GM18519 (cell line): ENCODE data around the gene SOX12.
A peak's percentile ranks its signal among the peaks of the same experiment; 100 is the strongest.

Source experiments
- ATAC-seq: cut with Tn5 transposase; IDR thresholded peaks from one replicate; pipeline ENCODE4 v1.9.1; 2021; ENCODE audit warnings: mild to moderate bottlenecking, moderate library complexity; ENCODE audit not compliant: unreplicated experiment, low FRiP score

The SOX12 gene

DNA sequence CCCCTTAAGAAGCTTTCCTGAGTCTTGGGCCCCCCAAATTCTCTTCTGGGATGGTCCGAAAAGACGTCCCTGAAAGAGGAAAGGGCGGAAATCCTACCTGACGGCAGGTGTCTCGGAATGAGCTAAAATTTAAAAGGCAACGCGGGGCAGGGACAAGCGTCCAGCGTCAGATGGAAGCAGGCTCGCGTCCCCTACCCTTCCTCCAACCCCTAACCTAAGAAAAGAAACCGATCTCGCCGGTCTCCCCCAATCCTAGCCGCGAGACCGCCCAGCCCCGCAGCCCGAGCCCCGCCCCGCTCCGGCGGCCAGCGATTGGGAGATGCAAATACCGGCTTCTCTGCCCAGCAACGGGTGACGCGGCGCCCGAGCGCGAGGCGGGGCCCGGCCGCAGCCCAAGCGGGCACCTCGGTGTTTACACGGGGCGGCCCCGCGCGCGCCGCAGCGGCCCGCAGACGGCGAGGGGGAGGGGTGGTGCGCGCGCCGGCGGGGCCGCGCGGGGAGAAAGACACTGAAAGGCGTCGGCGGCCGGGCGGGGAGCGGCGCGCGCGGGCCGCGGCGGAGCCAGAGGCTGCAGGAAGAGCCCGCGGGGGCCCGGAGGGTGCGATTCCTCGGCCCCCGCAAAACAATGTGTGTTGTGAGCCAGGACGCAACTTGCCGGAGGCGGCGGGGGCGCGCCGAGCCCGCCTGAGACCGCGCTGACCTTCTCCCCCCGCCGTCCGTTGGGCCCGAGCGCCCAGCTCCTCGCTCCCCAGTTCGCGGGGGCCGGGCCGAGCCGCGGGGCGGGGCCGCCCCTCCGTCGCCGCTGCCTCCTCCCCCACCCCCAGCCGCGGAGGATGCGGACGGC is at the start of gene SOX12:
TSS of gene SOX12 (plus strand) at position 508 of the 844 bp plus-strand sequence. CDS start 373 bp downstream, outside the sequence.
- ATAC-seq: peak; percentile 59

DNA sequence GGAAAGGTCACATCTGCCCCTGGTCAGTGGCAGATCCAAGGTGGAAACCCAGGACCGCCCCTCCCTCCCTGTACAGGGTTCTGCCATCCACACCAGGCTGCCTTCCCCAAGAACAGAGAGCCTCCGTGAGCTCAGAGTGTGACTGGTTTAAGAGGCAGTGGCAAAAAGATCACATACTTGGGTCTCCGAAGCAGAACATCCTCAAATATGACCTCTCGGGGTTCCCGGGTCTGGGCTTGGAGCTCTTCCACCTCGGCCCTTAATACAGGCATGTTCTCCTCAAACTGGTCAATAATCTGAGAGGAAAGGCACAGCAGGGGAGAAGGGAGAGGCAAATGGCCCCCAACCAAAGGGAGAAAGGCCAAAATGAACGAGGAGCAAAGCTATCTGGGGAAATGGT is 49.6 kb upstream of the SOX12 start:
- no peak for ATAC-seq

DNA sequence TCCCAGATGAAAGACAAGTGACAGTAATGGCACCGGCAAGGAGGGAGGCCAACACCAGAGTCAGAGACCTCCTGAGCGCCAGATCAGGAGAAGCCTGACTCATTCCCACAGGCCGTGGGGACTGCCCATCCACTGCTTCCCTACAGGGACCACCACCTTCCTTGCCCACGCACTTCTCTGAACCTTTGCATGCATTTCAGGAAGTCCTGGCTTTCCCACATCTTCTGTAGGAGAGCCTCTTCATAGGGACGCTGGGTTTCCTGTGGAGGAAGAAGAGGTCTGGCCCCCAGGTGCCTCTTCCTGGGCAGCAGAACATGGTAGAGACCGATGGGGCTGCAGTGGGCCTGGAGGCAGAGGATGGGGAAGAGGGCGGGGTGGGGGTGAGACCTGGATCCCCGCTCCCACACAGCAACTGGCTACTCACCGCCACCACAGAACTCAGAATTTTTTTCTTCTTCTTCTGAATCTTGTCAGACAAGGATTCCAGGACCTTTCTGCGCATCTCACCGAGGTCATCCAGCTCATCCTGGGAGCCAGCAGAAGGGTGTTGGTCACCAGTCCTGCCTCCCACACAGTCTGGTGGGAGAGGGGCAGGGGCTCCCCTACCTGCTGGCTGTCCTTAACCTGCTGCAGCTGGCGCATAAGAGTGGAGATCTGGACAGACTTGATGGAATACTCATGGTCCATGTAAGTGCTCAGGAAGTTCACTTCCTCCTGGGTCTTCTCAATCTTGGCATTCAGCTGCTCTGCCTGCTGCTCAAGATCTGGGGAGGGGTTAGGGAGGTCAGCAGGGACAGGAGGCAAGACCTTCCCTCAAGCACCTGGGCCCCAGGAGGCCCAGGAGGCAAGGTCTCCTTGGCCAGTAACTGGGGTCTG is 48.5 kb upstream of the SOX12 start:
- ATAC-seq: no peak

DNA sequence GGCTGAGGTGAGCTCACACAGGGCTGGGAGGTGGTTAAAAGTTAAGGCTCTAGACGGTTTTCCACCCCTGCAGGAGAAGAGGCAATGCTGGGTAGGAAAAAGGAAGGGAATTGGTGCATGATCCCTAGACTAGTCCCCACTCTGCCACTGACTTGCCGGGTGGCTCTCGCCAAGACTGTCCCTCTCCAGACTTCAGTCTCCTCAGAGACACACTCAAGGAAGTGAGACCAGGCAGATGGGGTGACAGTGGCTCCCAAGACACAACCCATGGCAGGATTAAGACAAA is 47.9 kb upstream of the SOX12 start:
- ATAC-seq: no peak

DNA sequence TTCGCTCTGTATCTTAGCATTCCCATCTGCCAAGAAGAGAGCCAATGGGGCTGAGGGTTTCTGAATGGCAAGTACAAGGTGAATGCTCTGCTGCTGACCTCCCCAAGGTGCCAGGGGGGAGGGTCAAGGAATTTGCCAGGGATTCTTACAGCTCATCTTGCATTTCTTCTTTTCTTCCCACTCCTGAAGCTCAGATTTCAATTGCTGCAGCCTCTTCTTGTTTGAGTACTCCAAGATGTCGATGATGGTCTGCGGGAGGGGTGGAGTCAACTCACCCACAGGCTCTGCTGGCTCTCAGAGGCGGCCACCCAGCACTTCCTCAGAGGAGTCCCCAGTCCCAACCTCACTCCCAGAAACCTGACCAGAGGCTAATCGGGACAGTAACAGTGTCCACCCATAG is 47.2 kb upstream of the SOX12 start:
- ATAC-seq: no peak

DNA sequence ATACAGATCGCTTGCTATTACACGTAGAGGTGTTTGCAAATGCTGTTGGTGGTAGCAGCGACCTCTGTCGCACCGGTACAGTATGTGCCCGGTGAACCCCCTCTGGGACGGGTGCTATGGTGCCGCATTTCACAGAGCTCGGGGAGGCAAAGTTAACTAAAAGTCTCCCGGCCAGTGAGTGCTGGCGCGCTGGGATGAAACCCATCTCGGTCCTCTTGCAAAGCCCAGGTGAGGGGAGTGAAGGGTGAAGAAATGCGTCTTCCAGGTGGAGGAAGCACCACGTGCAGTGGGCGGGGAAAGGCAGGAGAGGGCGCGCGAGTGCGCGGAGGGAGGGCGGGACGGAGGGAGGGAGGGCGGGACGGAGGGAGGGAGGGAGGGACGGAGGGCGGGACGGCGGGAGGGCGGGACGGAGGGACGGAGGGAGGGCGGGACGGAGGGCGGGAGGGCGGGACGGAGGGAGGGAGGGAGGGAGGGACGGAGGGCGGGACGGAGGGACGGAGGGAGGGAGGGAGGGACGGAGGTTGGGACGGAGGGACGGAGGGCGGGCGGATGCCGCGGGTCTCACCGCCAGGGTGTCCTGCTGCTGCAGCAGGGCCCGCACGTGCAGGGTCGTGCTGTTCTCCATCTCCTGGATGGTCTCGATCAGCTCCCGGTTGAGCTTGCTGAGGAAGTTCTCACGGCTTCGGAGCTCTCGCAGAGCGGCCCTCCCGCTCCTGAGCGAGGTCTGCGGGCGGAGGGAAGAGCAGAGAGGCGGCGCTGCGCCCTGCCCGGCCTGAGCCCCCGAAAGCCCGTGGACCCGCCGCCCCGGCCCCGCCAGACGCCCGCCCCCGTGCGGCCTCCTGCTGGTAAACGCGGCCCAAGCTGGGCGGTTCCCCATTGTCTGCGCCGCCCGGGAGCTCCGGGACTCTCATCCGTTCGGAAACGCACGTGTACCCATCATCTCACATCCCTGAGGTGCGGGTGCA is 46.5 kb upstream of the SOX12 start:
- ATAC-seq: no peak

DNA sequence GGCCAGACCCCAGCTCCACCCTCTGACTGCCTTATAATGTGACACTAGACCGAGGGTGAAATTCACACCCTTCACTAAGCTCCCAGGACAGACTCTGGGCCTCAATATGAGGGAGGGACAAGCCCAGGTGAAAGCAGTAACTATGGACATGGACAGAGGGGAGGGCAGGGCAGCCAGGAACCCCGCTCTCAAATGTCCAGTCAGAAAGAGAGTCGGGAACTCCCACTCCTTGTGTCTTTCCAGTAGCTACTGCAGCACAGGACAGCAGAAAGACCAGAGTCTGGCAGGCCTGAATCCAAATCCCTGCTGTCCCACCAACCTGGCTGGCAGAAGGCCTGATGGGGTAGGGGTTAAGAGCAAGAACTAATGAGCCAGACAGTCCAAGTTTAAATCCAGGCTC is 41.2 kb upstream of the SOX12 start:
- no peak for ATAC-seq

DNA sequence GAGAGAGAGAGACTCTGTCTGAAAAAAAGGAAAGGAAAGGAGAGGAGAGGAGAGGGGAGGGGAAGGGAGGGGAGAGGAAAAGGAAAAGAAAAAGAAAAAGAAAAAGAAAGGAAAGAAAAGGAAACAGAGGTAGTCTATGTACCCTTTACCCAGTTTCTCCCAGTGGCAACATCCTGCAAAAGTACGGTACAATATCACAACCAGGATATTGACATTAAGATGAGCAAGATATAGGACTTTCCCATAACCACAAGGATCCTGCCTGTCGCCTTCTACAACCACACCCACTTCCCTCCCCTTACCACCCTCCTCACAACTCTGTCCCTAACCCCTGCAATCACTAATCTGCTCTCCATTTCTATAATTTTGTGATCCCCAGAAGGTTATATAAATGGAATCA is 38.8 kb upstream of the SOX12 start:
- no peak for ATAC-seq

DNA sequence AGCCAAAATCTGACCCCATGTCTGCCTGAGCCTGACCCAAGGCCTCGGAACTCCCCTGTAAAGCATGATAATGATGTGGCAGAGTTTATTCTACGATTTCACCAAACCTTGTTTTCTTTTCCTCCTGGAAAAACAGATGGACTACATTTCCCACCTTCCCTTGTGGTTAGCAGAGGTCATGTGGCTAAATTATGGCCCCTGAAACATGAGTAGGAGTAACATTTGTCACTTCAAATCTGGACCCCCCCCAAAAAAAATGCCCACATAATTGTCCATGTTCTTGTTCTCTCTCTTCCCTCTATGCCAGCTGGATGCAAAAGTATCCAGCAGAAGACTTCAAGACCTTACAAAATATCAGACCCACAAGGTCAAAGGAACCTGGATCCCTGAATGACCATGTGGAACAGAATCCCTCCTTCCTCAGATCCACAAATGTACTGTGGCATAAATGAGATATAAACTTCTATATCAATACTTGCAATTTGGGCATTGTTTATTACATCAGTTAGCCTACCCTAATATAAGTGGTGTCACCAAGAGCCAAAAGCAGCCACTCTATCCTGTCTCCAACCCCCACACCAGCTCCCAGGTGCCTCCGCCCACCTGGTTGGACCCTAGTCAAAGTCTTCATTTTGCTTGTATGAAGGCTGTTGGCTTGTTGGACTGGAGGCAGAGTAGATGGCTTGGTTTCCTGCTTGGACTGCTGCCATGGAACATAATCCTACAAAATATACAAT is 36.2 kb upstream of the SOX12 start:
- no peak for ATAC-seq

DNA sequence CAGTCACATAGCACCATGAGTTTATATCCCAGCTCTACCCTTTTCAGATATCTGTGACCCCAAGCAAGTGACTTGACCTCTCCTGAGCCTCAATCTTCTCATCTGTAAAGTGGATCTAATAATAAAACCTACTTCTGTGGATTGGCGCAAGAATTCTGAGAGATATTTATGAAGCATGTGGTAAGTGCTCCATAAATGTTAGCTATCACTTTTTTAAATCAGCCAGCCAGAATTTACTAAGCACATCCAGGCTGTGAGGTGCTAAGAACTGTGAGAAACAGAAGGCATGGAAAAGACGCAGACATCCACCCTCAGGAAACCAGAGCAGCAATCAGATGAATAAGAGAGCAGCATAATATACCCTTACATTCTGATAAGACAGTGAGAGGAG is 35.7 kb upstream of the SOX12 start:
- no peak for ATAC-seq

DNA sequence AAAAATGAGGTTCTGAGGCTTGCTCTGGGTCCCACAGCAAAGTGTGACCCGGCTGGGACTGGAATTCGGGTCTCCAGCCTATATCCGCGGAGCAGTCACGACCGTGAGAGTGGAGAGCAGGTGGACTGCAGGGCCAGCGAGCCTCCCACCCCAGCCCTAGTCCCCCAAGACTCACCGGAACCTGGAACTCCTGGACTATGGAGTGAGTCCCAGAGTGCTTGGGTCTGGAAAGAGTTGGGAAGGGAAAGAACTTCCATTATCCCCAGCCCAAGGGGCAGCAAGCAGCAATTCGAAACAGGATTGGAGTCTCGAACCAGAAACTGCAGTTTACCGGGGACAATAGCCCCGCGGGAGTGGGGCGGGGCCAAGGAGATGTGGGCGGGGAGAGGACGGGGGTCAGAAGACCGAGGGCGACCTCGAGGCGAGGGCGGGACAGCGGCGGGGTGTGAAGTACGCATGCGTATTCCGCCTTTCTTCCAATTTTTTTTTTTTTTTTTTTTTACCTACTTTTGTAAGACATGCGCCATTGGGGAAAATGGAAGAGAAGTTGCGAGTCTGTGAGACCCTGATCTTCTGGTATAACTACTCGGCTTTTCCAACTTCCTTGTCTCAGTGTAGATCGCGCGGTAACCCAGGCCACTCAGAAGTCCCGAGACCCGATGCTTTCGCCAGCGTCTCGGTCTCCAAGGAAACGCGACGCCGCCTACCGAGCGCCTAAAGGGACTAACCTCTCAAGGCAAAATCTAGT is 35.1 kb upstream of the SOX12 start, which contains the start of gene C20orf96:
TSS of gene C20orf96 (minus strand) at position 667 of the 748 bp plus-strand sequence. CDS start at position 527, 140 bp downstream.
- ATAC-seq: peak; percentile 63

DNA sequence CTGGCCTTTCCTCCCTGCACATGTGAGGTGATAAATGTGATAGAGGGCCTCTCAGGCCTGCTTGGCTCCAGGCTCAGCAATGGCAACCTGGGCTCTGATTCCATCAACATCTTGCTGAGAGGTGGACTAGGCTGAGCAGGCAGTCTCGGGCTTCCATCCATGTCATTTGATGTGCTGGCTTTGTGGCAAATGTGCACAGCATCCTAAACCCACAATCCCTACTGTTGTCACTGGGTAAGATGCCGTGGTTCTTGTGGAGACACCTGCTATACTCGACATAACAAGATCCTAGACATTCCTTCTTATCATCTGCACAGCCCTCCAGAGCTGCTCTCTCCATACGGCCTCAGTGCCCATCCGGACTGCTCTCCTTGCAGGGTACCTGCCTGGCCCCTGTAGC is 30.8 kb upstream of the SOX12 start:
- ATAC-seq: no peak

DNA sequence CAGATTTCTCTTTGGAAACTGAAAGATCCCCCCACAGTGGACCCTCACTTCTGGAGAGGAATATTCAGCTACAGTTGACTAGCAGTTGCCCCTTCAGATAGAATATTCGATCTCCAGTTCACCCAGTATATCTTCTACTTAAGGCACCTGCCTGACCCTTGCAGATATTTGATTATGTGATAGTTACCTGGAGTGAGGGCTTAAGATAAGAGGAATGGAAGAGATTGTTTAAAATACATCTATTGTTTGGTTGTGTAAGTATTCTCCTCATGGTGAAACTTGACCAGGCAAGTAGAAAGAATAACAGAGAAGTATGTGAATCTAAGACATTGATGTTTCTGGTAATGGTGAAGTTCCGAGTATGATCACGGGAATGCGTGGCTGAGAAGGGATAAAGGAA is 29.5 kb upstream of the SOX12 start:
- ATAC-seq: no peak

DNA sequence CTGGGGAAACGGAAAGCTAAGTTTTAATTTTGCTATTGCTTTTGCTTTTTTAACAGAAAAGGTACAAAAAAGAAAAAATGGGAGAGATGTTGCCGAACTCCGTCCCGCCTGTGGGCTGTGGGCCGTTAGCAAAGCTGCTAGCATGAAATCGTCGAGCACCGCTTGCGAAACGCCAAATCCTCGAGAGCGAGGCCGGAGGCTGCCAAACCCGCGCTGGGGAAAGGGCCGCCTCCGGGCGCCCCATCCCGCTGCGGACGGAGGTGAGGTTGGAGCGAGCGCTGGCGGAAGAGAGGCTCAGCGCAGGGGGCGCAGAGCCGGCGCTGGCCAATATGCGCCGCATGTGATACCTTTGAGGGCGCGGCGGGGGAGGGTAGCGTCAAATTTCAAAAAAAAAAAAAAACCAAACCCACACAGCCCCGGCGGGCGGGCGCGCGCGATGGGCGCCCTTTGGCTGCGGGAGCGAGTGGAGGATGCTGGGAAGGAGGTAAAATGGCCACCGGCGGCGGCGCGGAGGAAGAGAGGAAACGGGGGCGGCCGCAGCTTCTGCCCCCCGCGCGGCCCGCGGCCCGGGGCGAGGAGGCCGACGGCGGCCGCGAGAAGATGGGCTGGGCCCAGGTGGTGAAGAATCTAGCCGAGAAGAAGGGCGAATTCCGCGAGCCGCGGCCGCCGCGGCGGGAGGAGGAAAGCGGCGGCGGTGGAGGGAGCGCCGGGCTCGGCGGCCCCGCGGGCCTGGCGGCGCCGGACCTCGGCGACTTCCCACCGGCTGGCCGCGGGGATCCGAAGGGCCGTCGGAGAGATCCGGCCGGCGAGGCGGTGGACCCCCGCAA is 28.0 kb upstream of the SOX12 start, which contains the start of gene ZCCHC3:
TSS of gene ZCCHC3 (plus strand) at position 473 of the 827 bp plus-strand sequence. CDS start at position 490, 17 bp downstream.
- ATAC-seq: peak; percentile 44

DNA sequence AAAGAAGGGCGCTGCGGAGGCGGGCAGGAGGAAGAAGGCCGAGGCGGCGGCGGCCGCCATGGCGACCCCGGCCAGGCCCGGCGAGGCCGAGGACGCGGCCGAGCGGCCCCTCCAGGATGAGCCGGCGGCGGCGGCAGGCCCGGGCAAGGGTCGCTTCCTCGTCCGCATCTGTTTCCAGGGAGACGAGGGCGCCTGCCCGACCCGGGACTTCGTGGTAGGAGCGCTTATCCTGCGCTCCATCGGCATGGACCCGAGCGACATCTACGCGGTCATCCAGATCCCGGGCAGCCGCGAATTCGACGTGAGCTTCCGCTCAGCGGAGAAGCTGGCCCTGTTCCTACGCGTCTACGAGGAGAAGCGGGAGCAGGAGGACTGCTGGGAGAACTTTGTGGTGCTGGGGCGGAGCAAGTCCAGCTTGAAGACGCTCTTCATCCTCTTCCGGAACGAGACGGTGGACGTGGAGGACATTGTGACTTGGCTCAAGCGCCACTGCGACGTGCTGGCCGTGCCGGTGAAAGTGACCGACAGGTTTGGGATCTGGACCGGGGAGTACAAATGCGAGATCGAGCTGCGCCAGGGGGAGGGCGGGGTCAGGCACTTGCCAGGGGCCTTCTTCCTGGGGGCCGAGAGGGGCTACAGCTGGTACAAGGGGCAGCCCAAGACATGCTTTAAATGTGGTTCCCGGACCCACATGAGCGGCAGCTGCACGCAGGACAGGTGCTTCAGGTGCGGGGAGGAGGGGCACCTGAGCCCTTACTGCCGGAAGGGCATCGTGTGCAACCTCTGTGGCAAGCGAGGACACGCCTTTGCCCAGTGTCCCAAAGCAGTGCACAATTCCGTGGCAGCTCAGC is 27.2 kb upstream of the SOX12 start:
- ATAC-seq: peak; percentile 12

DNA sequence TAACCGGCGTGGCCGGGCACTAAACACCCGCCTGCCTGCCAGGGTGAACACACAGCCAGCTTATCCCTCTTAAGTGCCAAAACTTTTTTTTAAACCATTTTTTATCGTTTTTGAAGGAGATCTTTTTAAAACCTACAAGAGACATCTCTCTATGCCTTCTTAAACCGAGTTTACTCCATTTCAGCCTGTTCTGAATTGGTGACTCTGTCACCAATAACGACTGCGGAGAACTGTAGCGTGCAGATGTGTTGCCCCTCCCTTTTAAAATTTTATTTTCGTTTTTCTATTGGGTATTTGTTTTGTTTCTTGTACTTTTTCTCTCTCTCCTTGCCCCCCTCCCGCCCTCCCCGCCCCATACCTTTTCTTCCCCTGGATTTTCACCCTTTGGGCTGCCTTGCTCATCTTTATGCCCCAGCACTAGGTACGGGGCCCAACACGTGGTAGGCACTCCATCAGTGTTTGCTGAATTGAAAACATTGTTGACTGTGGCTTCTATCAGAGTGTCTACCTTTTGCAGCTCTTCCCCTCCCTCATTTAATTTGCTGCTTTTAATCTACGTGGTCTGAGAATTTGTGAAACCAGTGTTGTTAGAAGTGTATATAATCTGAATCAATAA is 26.5 kb upstream of the SOX12 start:
- no peak for ATAC-seq
